HepG2 (cell line): ENCODE data around the gene SYNE1. TPM values are rescaled to one million over a fixed set of nuclear protein-coding genes. Genes with fewer than 3 reads are reported as not detected.

Source experiments
- ESRRA ChIP-seq: sonication (generic); formaldehyde crosslinking; IDR thresholded peaks from 2 replicates; pipeline ENCODE4 v1.5.1; 2020; ENCODE audit warnings: mild to moderate bottlenecking, low read depth, missing genetic modification reagents
- HOXA9 ChIP-seq: sonication (generic); formaldehyde crosslinking; IDR thresholded peaks from 2 replicates; pipeline ENCODE4 v1.8.1; 2022; ENCODE audit warnings: missing genetic modification reagents, mild to moderate bottlenecking, moderate library complexity, borderline replicate concordance
- PHF8 ChIP-seq: sonication (generic); formaldehyde crosslinking; IDR thresholded peaks from 2 replicates; pipeline ENCODE4 v1.5.0; 2020; ENCODE audit warnings: missing genetic modification reagents
- SMARCC2 ChIP-seq: fragments of 450-650 bp; IDR thresholded peaks from 2 replicates; pipeline ENCODE4 v1.6.1; 2017; ENCODE audit warnings: antibody characterized with exemption, mild to moderate bottlenecking
- SOX5 ChIP-seq: IDR thresholded peaks from 2 replicates; pipeline ENCODE4 v1.6.1; 2016; ENCODE audit warnings: borderline replicate concordance
- TMF1 ChIP-seq: sonication (generic); formaldehyde crosslinking; IDR thresholded peaks from 2 replicates; pipeline ENCODE4 v1.8.1; 2022; ENCODE audit warnings: low read depth, missing genetic modification reagents
- ZMYM4 ChIP-seq: sonication (generic); formaldehyde crosslinking; IDR thresholded peaks from 2 replicates; pipeline ENCODE4 v1.8.1; 2023; ENCODE audit warnings: mild to moderate bottlenecking, missing genetic modification reagents
- ZNF337 ChIP-seq: sonication (generic); formaldehyde crosslinking; IDR thresholded peaks from 2 replicates; pipeline ENCODE4 v1.5.1; 2020; ENCODE audit warnings: missing genetic modification reagents, low read depth, mild to moderate bottlenecking, borderline replicate concordance
- ZNF484 ChIP-seq: sonication (generic); formaldehyde crosslinking; IDR thresholded peaks from 2 replicates; pipeline ENCODE4 v1.5.1; 2020; ENCODE audit warnings: mild to moderate bottlenecking, low read depth, missing genetic modification reagents, borderline replicate concordance
- ZNF782 ChIP-seq: sonication (generic); formaldehyde crosslinking; IDR thresholded peaks from 2 replicates; pipeline ENCODE4 v1.4.0; 2020; ENCODE audit warnings: missing genetic modification reagents, mild to moderate bottlenecking, borderline replicate concordance
- polyA plus RNA-seq, 8 experiments: library from polyadenylated mRNA; depleted of rRNA in 3 of 8; stranded (reverse) in 7 of 8; unstranded in 1 of 8; fragments of >200 nt; fragmentation: Illumina TruSeq in 4 of 8; extraction: Trizol in 4 of 8; gene quantifications; 2 replicates each; pipeline versions ENCODE4 v1.2.1 to v1.2.3, GENCODE V29; 2011 to 2016; ENCODE audit warnings: low read depth in 4 of 8, missing spikeins in 1 of 8, mixed read lengths in 1 of 8; ENCODE audit not compliant: insufficient read depth in 1 of 8
- total RNA-seq, 5 experiments: library from RNA; depleted of rRNA; stranded (reverse); fragments of >200 nt; fragmentation: Illumina TruSeq; extraction: Trizol; gene quantifications; 2 replicates each; pipeline ENCODE4 v1.2.3, GENCODE V29; 2016; ENCODE audit warnings: low read depth in 1 of 5
- TF ChIP-seq, protein P1 (sequence below): sonication (generic); formaldehyde crosslinking; IDR thresholded peaks from 2 replicates; pipeline ENCODE4 v1.4.0; 2020; ENCODE audit warnings: mild to moderate bottlenecking, missing genetic modification reagents
- TF ChIP-seq, protein P2 (sequence below): sonication (generic); formaldehyde crosslinking; IDR thresholded peaks from 2 replicates; pipeline ENCODE4 v1.5.0; 2020; ENCODE audit warnings: mild to moderate bottlenecking, missing genetic modification reagents
- TF ChIP-seq, protein P3 (sequence below): IDR thresholded peaks from 2 replicates; pipeline ENCODE4 v1.6.1; 2016; ENCODE audit warnings: missing compliant biosample characterization, missing genetic modification reagents, borderline replicate concordance
- TF ChIP-seq, protein P4 (sequence below): sonication (generic); formaldehyde crosslinking; IDR thresholded peaks from 2 replicates; pipeline ENCODE4 v1.8.0; 2022; ENCODE audit warnings: missing genetic modification reagents, low read depth, mild to moderate bottlenecking, borderline replicate concordance

The SYNE1 gene
- total and polyA plus RNA-seq, 2 of the 13 experiments (the other 11 are each of a cell fraction or from before 2014, with no cell fraction given), result 5.5 to 15.9 TPM

DNA sequence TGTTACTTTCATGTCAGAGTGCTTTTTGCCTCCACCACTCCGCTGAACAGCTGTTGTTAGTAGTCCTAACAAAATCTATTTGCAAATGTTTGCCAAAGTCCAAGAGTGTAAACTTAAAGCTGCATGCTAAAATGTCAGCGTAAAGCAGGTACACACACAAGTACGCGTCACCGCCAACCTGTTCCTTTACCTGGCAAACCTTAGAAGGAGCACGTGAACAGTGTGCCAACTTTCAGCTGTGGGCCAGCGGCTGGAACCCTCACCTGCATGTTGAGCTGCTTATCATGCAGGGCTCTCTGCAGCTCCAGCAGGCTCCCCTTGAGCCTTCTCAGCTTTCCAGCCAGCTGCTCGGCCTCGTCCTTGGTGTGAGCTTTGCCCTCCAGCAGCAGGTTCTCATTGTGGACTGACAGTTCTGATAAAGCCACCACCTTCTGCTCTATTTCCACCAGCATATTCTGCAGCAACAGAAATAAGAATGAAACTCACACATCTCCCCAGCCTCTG is 359.3 kb downstream of the SYNE1 start (continued):
- TF ChIP-seq, protein P1, sequence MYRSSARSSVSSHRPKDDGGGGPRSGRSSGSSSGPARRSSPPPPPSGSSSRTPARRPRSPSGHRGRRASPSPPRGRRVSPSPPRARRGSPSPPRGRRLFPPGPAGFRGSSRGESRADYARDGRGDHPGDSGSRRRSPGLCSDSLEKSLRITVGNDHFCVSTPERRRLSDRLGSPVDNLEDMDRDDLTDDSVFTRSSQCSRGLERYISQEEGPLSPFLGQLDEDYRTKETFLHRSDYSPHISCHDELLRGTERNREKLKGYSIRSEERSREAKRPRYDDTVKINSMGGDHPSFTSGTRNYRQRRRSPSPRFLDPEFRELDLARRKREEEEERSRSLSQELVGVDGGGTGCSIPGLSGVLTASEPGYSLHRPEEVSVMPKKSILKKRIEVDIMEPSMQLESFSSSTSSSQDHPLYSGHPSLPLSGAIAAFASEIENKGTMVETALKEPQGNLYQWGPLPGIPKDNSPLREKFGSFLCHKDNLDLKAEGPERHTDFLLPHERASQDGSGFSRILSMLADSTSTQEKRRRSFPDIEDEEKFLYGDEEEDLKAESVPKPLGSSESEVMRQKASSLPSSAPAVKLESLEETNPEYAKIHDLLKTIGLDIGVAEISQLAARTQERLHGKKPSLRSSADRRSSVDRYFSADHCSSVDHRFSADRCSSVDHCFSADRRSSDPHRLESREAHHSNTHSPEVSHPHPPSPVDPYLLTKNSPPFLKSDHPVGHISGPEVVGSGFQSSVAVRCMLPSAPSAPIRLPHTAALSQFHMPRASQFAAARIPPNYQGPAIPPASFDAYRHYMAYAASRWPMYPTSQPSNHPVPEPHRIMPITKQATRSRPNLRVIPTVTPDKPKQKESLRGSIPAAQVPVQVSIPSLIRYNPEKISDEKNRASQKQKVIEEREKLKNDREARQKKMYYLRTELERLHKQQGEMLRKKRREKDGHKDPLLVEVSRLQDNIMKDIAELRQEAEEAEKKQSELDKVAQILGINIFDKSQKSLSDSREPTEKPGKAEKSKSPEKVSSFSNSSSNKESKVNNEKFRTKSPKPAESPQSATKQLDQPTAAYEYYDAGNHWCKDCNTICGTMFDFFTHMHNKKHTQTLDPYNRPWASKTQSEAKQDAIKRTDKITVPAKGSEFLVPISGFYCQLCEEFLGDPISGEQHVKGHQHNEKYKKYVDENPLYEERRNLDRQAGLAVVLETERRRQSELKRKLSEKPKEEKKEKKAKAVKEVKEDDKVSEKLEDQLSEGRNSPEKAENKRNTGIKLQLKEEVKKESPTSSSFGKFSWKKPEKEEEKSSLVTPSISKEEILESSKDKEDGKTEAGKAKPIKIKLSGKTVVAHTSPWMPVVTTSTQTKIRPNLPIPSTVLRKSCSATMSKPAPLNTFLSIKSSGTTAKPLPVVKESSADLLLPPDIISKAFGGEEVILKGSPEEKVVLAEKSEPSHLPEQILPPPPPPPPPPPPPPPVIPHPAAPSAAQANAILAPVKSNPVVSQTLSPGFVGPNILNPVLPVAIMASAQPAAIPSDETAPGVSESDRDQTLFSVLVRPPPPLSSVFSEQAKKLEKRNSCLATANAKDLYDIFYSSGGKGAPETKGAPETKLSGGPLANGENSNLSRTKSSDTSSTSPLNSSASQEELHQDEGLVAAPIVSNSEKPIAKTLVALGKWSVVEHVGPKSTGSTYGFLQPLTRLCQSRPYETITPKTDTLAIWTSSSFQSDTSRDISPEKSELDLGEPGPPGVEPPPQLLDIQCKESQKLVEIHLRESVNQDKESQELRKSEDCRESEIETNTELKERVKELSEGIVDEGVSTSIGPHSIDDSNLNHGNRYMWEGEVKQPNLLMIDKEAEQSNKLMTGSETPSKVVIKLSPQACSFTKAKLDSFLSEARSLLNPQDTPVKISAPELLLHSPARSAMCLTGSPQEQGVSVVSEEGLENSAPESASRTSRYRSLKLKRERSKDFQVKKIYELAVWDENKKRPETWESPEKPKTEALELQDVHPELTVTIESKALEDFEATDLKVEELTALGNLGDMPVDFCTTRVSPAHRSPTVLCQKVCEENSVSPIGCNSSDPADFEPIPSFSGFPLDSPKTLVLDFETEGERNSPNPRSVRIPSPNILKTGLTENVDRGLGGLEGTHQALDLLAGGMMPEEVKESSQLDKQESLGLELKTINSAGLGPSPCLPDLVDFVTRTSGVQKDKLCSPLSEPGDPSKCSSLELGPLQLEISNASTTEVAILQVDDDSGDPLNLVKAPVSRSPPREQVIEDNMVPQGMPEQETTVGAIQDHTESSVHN (CRISPR knock-in tag), result no peak
- TF ChIP-seq PHF8 (CRISPR knock-in tag), result 0 out of 2 replicates have a peak, but pooled peaks have one; percentile 39
- peak; percentile 54; the same call in 1 of the 2 replicates for TF ChIP-seq ESRRA
- TF ChIP-seq, protein P2, sequence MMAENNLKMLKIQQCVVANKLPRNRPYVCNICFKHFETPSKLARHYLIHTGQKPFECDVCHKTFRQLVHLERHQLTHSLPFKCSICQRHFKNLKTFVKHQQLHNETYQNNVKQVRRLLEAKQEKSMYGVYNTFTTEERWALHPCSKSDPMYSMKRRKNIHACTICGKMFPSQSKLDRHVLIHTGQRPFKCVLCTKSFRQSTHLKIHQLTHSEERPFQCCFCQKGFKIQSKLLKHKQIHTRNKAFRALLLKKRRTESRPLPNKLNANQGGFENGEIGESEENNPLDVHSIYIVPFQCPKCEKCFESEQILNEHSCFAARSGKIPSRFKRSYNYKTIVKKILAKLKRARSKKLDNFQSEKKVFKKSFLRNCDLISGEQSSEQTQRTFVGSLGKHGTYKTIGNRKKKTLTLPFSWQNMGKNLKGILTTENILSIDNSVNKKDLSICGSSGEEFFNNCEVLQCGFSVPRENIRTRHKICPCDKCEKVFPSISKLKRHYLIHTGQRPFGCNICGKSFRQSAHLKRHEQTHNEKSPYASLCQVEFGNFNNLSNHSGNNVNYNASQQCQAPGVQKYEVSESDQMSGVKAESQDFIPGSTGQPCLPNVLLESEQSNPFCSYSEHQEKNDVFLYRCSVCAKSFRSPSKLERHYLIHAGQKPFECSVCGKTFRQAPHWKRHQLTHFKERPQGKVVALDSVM (CRISPR knock-in tag), result no peak
- peak; percentile 82 for TF ChIP-seq SOX5 (CRISPR knock-in tag)
- peak; percentile 39; the same call in 1 of the 2 replicates for TF ChIP-seq ZNF337 (CRISPR knock-in tag)
- TF ChIP-seq, protein P3, sequence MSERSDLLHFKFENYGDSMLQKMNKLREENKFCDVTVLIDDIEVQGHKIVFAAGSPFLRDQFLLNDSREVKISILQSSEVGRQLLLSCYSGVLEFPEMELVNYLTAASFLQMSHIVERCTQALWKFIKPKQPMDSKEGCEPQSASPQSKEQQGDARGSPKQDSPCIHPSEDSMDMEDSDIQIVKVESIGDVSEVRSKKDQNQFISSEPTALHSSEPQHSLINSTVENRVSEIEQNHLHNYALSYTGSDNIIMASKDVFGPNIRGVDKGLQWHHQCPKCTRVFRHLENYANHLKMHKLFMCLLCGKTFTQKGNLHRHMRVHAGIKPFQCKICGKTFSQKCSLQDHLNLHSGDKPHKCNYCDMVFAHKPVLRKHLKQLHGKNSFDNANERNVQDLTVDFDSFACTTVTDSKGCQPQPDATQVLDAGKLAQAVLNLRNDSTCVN, result no peak
- TF ChIP-seq SMARCC2, result no peak
- TF ChIP-seq, protein P4, sequence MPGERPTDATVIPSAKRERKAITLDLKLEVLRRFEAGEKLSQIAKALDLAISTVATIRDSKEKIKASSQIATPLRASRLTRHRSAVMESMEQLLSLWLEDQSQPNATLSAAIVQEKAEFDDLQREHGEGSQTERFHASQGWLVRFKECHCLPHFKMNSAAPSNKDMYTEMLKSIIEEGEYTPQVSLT (CRISPR knock-in tag), result no peak
- no peak for TF ChIP-seq TMF1 (CRISPR knock-in tag)
- peak; percentile 16; the same call in 1 of the 2 replicates for TF ChIP-seq ZNF782 (CRISPR knock-in tag)
- no peak for TF ChIP-seq ZNF484 (CRISPR knock-in tag)
- no peak for TF ChIP-seq HOXA9 (CRISPR knock-in tag)
- peak; percentile 89 for TF ChIP-seq ZMYM4 (CRISPR knock-in tag)
